GM12878 (cell line): Measurements from ENCODE around the gene EFCAB11. TPM values are rescaled to one million over a fixed set of nuclear protein-coding genes. Genes with fewer than 3 reads are reported as not detected.

ENCODE experiments used
- ATAC-seq: fragments of 200-7000 bp; cut with Tn5 transposase; 3 replicates; pipeline ENCODE4 v1.9.1; 2020; ENCODE audit warnings: mild to moderate bottlenecking, moderate library complexity
- BruUV-seq: library from RNA; stranded (reverse); fragments of 400-500 nt; replicated peaks from 2 replicates; lab custom pipeline; 2021; lab: Mats Ljungman, UMichigan
- CTCF ChIA-PET: fragments of 300-600 bp; sonication (Branson Sonifier 250); formaldehyde crosslinking; extraction: SDS; loops from one replicate; lab custom pipeline; 2021; ENCODE audit warnings: inconsistent platforms; lab: Yijun Ruan, JAX
- POLR2A ChIA-PET: fragments of 350-600 bp; formaldehyde crosslinking; extraction: SDS; loops from one replicate; lab custom pipeline; 2021; ENCODE audit warnings: inconsistent platforms; lab: Charles Lee
- RAD21 ChIA-PET: fragments of 300-600 bp; sonication (Branson Sonifier 250); formaldehyde crosslinking; loops from one replicate; lab custom pipeline; 2023; ENCODE audit warnings: antibody characterized with exemption; ENCODE audit not compliant: unreplicated experiment; lab: Charles Lee
- SMC1A ChIA-PET: fragments of 300-600 bp; sonication (Branson Sonifier 250); formaldehyde crosslinking; loops from one replicate; lab custom pipeline; 2023; ENCODE audit not compliant: unreplicated experiment, uncharacterized antibody; lab: Charles Lee
- DNase-seq: peaks from one replicate; pipeline ENCODE4 v3.0.0-alpha.2; 2011; ENCODE audit warnings: low read depth, low spot score
- FAIRE-seq: peaks from 3 replicates; lab custom pipeline; 2011; peaks lifted over from hg19 to GRCh38; lab: Jason Lieb, UNC
- H2AFZ ChIP-seq: 2 replicates; pipeline ENCODE4 v1.6.0; 2011; ENCODE audit warnings: low read depth, low read length, control low read depth; ENCODE audit not compliant: control insufficient read depth
- H3K27ac ChIP-seq: 2 replicates; pipeline ENCODE4 v1.5.1; 2011; ENCODE audit warnings: control low read depth; ENCODE audit not compliant: control insufficient read depth, insufficient read depth
- H3K27me3 ChIP-seq, 2 experiments: replicated peaks in 1 of 2; 2 replicates each; pipeline versions ENCODE4 v1.6.0 to v1.6.1; 2011; ENCODE audit warnings: low read length in 1 of 2; ENCODE audit not compliant: control insufficient read depth in 2 of 2, insufficient read depth in 2 of 2
- H3K36me3 ChIP-seq, 2 experiments: 2 replicates each; pipeline ENCODE4 v1.5.1; 2011; ENCODE audit warnings: low read length in 1 of 2; ENCODE audit not compliant: control insufficient read depth in 2 of 2, insufficient read depth in 2 of 2
- H3K4me1 ChIP-seq: 2 replicates; pipeline ENCODE4 v1.6.1; 2011; ENCODE audit warnings: mild to moderate bottlenecking, low read length, moderate library complexity, mixed read lengths; ENCODE audit not compliant: control insufficient read depth, insufficient read depth
- H3K4me2 ChIP-seq: 2 replicates; pipeline ENCODE4 v1.6.0; 2011; ENCODE audit warnings: control low read depth; ENCODE audit not compliant: control insufficient read depth, insufficient read depth
- H3K4me3 ChIP-seq: fragments of 200-600 bp; sonication (generic); 2 replicates; pipeline ENCODE4 v1.5.1; 2016
- H3K79me2 ChIP-seq: 2 replicates; pipeline ENCODE4 v1.6.0; 2011; ENCODE audit warnings: low read length; ENCODE audit not compliant: control insufficient read depth, insufficient read depth
- H3K9ac ChIP-seq: 2 replicates; pipeline ENCODE4 v1.8.0; 2011; ENCODE audit warnings: low read length, control low read depth, mixed read lengths; ENCODE audit not compliant: control insufficient read depth, insufficient read depth
- H3K9me3 ChIP-seq: replicated peaks from 3 replicates; pipeline ENCODE4 v1.5.1; 2011; ENCODE audit warnings: mild to moderate bottlenecking, low read length; ENCODE audit not compliant: control insufficient read depth, insufficient read depth
- H4K20me1 ChIP-seq: 2 replicates; pipeline ENCODE4 v1.6.0; 2011; ENCODE audit not compliant: control insufficient read depth, insufficient read depth
- BCLAF1 ChIP-seq: fragments of 450-650 bp; IDR thresholded peaks from 2 replicates; pipeline ENCODE4 v1.6.1; 2017; ENCODE audit warnings: antibody characterized with exemption, mild to moderate bottlenecking, moderate library complexity
- CEBPZ ChIP-seq: fragments of 150-350 bp; IDR thresholded peaks from 2 replicates; pipeline ENCODE4 v1.6.1; 2016; ENCODE audit warnings: low read depth, low read length
- IRF5 ChIP-seq: fragments of 450-650 bp; IDR thresholded peaks from 2 replicates; pipeline ENCODE4 v1.6.1; 2017; ENCODE audit warnings: borderline replicate concordance
- KAT2A ChIP-seq: conservative IDR thresholded peaks from 2 replicates; pipeline ENCODE4 v1.6.1; 2011; ENCODE audit warnings: low read depth, low read length; ENCODE audit not compliant: control insufficient read depth
- MTA3 ChIP-seq: IDR thresholded peaks from 2 replicates; pipeline ENCODE4 v1.6.1; 2012; ENCODE audit warnings: low read length, inconsistent platforms, borderline replicate concordance
- NFXL1 ChIP-seq: fragments of 450-650 bp; IDR thresholded peaks from 2 replicates; pipeline ENCODE4 v1.6.1; 2017; ENCODE audit warnings: antibody characterized with exemption, mild to moderate bottlenecking, borderline replicate concordance
- POLR2AphosphoS5 ChIP-seq: IDR thresholded peaks from 2 replicates; pipeline ENCODE4 v1.6.1; 2011; ENCODE audit warnings: mild to moderate bottlenecking, low read length, inconsistent platforms
- RFX5 ChIP-seq: IDR thresholded peaks from 2 replicates; pipeline ENCODE4 v1.6.1; 2011; ENCODE audit warnings: low read depth, low read length, improper control_type of control experiment
- RUNX3 ChIP-seq: IDR thresholded peaks from 2 replicates; pipeline ENCODE4 v1.6.1; 2012; ENCODE audit warnings: low read length, inconsistent platforms
- SMAD5 ChIP-seq: IDR thresholded peaks from 2 replicates; pipeline ENCODE4 v1.6.1; 2016; ENCODE audit warnings: antibody characterized with exemption, low read depth
- SREBF1 ChIP-seq: IDR thresholded peaks from 2 replicates; pipeline ENCODE4 v1.6.1; 2012; ENCODE audit warnings: mild to moderate bottlenecking, low read length
- ZNF207 ChIP-seq: fragments of 450-650 bp; IDR thresholded peaks from 2 replicates; pipeline ENCODE4 v1.6.1; 2014; ENCODE audit warnings: antibody characterized with exemption, mild to moderate bottlenecking, borderline replicate concordance
- ZNF384 ChIP-seq: IDR thresholded peaks from 2 replicates; pipeline ENCODE4 v1.6.1; 2012; ENCODE audit warnings: low read depth, mild to moderate bottlenecking, low read length, improper control_type of control experiment, borderline replicate concordance
- WGBS: methylation state at CpG from one replicate; pipeline ENCODE4 v1.1.6; 2016; ENCODE audit warnings: low lambda C conversion rate; ENCODE audit not compliant: insufficient replicate concordance, insufficient coverage; ENCODE audit errors: missing lambda C conversion rate; 5-methylcytosine and 5-hydroxymethylcytosine counted together
- in situ Hi-C: fragments of 300-500 bp; cut with MboI; formaldehyde crosslinking; loops from 9 replicates; pipeline ENCODE4 v1.14.3; 2018; ENCODE audit warnings: mixed read lengths
- intact Hi-C: fragments of 100-400 bp; cut with micrococcal nuclease; formaldehyde crosslinking; loops from one replicate; pipeline ENCODE4 v1.14.2; 2022; ENCODE audit not compliant: unreplicated experiment
- polyA plus RNA-seq, 11 experiments: library from polyadenylated mRNA; depleted of rRNA in 4 of 11; unstranded in 6 of 11; stranded (reverse) in 5 of 11; fragments of >200 nt; fragmentation: Nextera tagmentation in 4 of 11; fragmentation: Illumina TruSeq in 1 of 11; extraction: Ambion mirVana in 4 of 11; extraction: Trizol in 1 of 11; gene quantifications; 1 replicate in 1 of 11; 2 replicates in 10 of 11; pipeline versions ENCODE4 v1.2.1 to v1.2.3, GENCODE V29; 2011 to 2016; ENCODE audit warnings: inconsistent platforms in 2 of 11, missing spikeins in 2 of 11, low read depth in 1 of 11
- total RNA-seq, 4 experiments: library from RNA; depleted of rRNA in 3 of 4; stranded (reverse); fragments of >200 nt in 3 of 4; fragmentation: Illumina TruSeq in 1 of 4; extraction: Trizol in 1 of 4; gene quantifications; 2 replicates each; pipeline versions ENCODE4 v1.2.1 to v1.2.3, GENCODE V29; 2013 to 2021
- TF ChIP-seq, protein P1 (sequence below): IDR thresholded peaks from 2 replicates; pipeline ENCODE4 v1.6.1; 2012; ENCODE audit warnings: low read depth, low read length, improper control_type of control experiment

EFCAB11 gene
- total and polyA plus RNA-seq, 10 of the 15 experiments (the other 5 are each of a cell fraction or from before 2014, with no cell fraction given), result 8.6 to 37.4 (median 18.0) TPM

- no peak overlapping the region for H3K27ac ChIP-seq
- RAD21 ChIA-PET, result no interaction called here
- H3K79me2 ChIP-seq, result no peaks in the 10 kb centered on the region
- no peak overlapping the region for H3K9ac ChIP-seq
- H3K27me3 ChIP-seq, result no peaks in the 10 kb centered on the region
- H3K36me3 ChIP-seq, result no peaks in the 10 kb centered on the region
- no peak overlapping the region for H2AFZ ChIP-seq
- POLR2A ChIA-PET, result no interaction called here
- intact Hi-C loops, result no loop called here
- H3K9me3 ChIP-seq, result no peaks in the 10 kb centered on the region
- FAIRE-seq, result no peak
- TF ChIP-seq SMAD5 (no peak), RFX5 (no peak), ZNF384 (no peak), KAT2A (no peak), BCLAF1 (no peak), POLR2AphosphoS5 (no peak), NFXL1 (no peak), MTA3 (no peak), CEBPZ (no peak), SREBF1 (no peak), RUNX3 (no peak), ZNF207 (no peak), IRF5 (no peak)
- TF ChIP-seq, protein P1, sequence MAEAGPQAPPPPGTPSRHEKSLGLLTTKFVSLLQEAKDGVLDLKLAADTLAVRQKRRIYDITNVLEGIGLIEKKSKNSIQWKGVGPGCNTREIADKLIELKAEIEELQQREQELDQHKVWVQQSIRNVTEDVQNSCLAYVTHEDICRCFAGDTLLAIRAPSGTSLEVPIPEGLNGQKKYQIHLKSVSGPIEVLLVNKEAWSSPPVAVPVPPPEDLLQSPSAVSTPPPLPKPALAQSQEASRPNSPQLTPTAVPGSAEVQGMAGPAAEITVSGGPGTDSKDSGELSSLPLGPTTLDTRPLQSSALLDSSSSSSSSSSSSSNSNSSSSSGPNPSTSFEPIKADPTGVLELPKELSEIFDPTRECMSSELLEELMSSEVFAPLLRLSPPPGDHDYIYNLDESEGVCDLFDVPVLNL, result no peak
- no peaks in the 10 kb centered on the region; the same call in 1 of the 2 replicates for H4K20me1 ChIP-seq
- no TSS peak for BruUV-seq
- H3K4me3 ChIP-seq, result no peak overlapping the region
- in situ Hi-C loops, result no loop called here
- no peaks in the 10 kb centered on the region for H3K4me1 ChIP-seq
- SMC1A ChIA-PET, result no interaction called here
- no peak for DNase-seq
- H3K4me2 ChIP-seq, result no peak overlapping the region
- no peak for ATAC-seq
- 97% methylated on average over 6 of the region's 6 CpGs for WGBS
- CTCF ChIA-PET, result no interaction called here
These were observed 112.7 kb downstream of the EFCAB11 start for GRCh38 chr14:89841851-89842250.
